H7 (cell line): ENCODE measurements around the gene FAAP20. TPM values are rescaled to one million over a fixed set of nuclear protein-coding genes. Genes with fewer than 3 reads are reported as not detected.

Source experiments
- DNase-seq: peaks from one replicate; pipeline ENCODE4 v3.0.0; 2012
- H3K27me3 ChIP-seq: 2 replicates; pipeline ENCODE4 v1.6.0; 2011; ENCODE audit warnings: mild to moderate bottlenecking, low read length; ENCODE audit not compliant: control insufficient read depth, insufficient read depth
- H3K36me3 ChIP-seq: replicated peaks from 2 replicates; pipeline ENCODE4 v1.5.1; 2011; ENCODE audit warnings: low read length; ENCODE audit not compliant: control insufficient read depth, insufficient read depth
- H3K4me3 ChIP-seq: 2 replicates; pipeline ENCODE4 v1.5.1; 2011; ENCODE audit warnings: low read depth, mild to moderate bottlenecking, control low read depth, low read length, moderate library complexity; ENCODE audit not compliant: insufficient read depth
- total RNA-seq: library from RNA; depleted of rRNA; stranded (reverse); fragments of >200 nt; shearing (Covaris generic); gene quantifications from 2 replicates; pipeline ENCODE4 v1.2.3, GENCODE V29; 2014

Gene FAAP20
- total RNA-seq, 1 experiment from 2014 or later = 69.9 TPM

DNA sequence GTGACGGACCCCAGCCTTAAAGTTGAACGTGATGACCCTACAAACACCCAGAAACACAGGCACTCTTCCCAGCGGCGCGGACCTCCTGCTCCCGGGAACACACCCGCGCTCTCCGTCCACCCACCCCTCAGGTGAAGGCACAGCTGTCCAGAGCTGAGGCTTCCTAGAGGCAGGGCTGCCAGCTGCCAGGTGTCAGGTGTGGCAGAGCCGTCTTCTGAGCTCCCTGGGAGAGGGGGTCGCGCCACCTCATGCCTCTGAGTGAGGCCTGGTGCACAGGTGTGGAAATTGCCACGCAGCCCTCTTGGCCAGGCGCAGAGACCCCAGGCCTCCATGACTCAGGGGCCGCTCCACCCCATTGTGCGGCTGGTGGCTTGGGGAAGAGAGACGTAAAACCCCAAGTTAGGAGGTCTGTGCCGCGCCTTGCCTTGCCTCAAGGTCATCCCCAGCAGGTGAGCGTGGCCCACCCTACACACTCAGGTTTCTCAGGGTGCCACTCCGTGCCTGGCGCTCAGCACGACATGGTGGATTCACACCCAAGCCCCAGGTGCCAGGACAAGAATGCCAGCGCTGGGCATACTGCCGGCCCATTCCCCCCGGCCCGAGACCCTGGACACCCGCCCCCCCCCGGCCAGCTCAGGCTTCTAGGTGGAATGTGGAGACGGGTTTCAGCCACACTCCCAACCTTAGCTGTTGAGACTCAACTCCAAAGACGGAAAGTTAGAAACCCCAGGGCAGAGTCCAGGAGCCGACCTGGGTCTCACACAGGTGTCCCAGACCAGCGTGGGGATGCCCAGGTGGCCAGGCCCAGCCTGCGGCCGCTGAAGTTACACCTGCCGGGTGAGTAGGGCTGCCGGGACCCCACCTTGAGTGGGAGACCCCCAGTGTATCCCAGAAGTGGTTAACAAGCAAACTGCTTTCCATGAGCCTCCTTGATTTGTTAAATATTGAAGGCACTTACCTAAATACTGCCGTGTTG is 8.4 kb downstream of the FAAP20 start:
- no peak for DNase-seq
- no peak overlapping the region for H3K4me3 ChIP-seq
- H3K36me3 ChIP-seq = no peaks in the 10 kb centered on the region; the same call in 1 of the 2 replicates
- no peaks in the 10 kb centered on the region for H3K27me3 ChIP-seq

DNA sequence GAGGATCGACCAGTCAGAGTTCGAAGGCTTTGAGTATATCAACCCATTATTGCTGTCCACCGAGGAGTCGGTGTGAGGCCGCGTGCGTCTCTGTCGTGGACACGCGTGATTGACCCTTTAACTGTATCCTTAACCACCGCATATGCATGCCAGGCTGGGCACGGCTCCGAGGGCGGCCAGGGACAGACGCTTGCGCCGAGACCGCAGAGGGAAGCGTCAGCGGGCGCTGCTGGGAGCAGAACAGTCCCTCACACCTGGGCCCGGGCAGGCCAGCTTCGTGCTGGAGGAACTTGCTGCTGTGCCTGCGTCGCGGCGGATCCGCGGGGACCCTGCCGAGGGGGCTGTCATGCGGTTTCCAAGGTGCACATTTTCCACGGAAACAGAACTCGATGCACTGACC is 9.6 kb downstream of the FAAP20 start:
- peaks cover 1% of the 10 kb centered on the region for H3K36me3 ChIP-seq
- no peak overlapping the region for H3K4me3 ChIP-seq
- no peak for DNase-seq
- H3K27me3 ChIP-seq = no peaks in the 10 kb centered on the region

DNA sequence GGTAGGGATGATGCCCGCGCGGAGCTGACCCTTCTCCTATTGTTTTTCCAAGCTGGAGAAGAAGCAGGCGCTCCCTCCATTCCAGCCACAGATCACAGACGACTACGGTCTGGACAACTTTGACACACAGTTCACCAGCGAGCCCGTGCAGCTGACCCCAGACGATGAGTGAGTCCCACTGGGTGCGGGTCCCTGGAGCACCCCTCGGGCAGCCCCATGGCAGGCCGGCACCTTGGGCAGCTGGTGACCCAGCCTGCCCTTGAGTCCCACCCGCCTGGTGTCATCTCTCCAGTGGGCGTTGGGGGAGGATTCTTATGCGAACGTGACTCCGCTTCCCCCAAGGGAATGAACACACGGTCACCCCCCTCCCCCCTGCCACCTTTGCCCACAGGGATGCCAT is 10.0 kb downstream of the FAAP20 start:
- peaks cover 1% of the 10 kb centered on the region for H3K36me3 ChIP-seq
- H3K27me3 ChIP-seq = no peaks in the 10 kb centered on the region
- no peak for DNase-seq
- no peak overlapping the region for H3K4me3 ChIP-seq

DNA sequence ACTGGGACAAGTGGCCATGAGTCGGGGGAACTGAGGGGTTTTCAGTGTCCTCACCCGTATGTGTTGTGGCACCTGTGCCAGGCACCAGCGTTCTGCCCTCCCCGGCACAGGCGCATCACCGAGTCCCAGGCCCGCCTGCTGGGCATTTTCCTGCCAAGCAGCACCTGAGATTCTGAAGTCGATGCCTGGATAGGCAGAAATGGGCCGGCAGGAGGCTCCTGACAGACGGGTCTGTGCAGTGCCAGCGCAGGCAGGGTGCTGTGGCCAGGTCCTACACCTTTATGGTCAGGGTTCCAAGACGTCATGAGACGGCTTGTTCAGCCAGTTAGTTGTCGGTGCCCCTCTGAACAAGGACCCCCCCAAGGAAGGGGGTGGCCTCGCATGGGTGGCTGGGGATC is 10.6 kb downstream of the FAAP20 start:
- no peak for DNase-seq
- no peaks in the 10 kb centered on the region for H3K27me3 ChIP-seq
- peaks cover 1% of the 10 kb centered on the region for H3K36me3 ChIP-seq
- no peak overlapping the region for H3K4me3 ChIP-seq

DNA sequence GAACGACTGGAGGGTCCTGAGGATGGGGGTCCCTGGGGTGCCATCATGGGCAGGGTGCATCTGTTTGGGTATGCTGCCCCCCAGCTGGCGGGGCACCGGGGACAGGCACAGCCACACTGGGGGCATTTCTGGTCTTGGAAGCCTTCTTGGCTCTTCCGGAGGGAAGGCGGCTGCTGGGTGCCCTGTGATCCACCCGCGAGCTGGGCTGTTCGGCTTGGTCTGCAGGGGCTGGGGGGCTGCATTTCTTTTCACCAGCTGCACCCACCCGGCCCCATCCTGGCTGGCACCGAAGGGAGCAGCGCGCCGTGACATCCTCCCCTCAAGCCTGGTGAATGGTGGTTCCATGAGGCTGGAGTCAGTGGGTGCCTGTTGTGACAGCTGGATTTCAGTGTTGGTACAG is 12.2 kb downstream of the FAAP20 start:
- no peak for DNase-seq
- Histone ChIP-seq H3K27me3 (no peaks in the 10 kb centered on the region), H3K4me3 (no peak overlapping the region), H3K36me3 (peaks cover 4% of the 10 kb centered on the region)

DNA sequence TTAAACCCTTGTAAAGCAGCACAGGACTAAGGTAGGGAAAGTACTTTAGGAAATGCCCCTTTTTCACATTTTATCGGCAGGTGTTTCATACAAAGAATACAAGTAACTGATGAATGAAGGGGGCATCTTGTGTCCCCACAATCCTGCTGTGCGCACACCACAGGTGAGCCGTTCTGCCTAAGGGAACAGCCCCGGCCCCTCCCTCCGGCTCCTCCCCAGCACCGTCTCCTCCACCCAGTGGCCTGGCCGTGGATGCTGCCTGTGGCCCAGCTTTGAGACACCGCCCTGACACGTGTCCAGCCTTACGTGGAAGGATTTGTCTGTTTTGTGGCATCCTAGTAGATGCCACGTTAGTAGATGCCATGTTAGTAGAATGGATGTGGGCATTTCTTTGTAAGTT is 12.8 kb downstream of the FAAP20 start:
- Histone ChIP-seq H3K36me3 (peaks cover 4% of the 10 kb centered on the region), H3K4me3 (no peak overlapping the region), H3K27me3 (no peaks in the 10 kb centered on the region)
- no peak for DNase-seq

DNA sequence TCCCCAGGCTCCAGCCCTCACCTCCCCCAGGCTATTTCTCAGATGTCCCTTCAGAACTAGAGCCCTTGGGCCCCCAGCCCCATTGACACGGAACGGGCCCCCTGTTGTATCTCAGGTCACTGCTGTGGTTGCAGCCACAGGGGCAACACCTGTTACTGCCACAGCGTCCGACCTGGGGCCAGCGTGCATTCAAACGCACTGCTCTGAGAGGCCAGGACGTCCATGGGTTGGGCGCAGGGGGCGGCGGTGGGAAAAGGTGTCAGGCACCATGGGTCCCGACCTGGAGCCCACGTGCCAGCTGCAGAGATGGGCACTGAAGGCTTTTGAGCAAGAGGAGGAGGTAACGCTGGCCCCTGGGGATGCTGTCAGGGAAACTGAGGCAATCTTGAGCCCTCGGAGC is 13.3 kb downstream of the FAAP20 start:
- Histone ChIP-seq H3K4me3 (no peak overlapping the region), H3K36me3 (peaks cover 4% of the 10 kb centered on the region), H3K27me3 (no peaks in the 10 kb centered on the region)
- no peak for DNase-seq

DNA sequence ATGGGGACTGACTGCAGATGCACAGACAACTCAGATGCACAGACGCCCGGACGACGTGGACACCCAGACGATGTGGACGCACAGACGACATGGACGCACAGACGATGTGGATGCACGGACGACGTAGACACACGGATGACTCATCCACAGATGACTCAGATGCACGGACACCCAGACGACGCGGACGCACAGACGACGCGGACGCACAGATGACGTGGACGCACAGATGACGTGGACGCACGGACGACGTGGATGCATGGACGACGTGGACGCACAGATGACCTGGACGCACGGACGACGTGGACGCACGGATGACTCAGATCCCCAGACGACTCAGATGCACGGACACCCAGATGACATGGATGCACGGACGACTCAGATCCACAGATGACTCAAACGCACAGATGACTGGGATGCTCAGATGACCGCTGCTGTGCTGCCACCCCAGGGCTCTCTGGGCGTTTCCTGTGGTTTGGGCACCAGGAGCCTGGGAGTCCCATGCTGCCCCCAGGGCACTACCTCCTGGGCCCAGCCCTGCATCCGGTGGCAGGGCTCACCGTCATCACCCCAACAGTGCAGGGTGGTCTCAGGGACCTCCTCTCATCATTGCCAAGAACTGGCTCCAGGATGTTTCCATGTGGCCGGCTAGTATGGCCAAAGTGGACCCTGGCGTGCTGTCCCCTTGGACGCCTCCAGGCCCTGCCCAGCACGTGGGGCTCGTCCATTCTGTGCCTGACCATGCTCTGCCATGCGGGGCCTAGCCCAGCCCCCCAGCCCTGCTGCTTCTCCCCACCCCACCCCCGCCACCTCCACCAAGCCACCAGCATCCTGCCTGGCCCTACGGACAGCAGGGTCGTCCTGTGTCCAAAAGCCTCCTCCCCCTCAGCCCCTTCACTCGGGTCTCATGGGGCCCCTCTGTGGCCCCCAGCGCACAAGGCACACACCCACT is 14.0 kb downstream of the FAAP20 start:
- H3K4me3 ChIP-seq = no peak overlapping the region
- H3K27me3 ChIP-seq = no peaks in the 10 kb centered on the region
- DNase-seq = no peak
- peaks cover 4% of the 10 kb centered on the region for H3K36me3 ChIP-seq

DNA sequence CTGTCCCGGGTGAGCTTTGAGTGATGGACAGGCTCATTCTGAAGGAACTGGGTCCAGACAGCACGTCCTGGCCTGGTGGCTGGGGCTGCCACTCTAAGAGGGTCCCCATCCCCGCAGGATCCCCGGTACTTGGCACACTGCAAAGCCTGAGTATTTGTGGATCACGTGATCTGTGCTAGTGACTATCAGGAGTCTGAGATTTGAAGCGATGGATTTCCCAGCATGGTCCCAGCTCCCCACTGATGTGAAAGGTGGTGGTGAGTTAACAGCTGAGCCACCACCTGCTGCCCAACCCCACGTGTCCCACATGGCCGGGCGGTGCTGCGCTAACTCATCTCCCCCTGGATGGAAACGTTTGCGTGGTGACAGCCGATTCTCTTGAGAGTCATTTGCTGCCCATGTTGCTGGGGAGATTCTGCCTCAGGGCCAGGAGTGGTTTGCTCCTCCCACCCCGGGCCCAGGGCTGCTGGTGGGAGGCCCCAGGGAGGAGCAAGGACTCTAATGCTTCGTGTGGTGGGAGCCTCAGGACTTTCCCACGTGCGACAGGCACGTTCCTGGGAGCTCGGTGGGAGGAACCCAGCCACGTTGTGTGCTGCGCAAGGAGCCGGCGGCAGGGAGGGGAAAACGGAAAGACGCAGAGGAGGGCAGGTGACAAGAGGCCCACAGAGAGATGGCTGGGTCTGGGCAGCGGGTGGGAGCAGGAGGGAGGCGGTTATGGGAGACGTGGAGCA is 15.1 kb downstream of the FAAP20 start:
- no peak overlapping the region for H3K4me3 ChIP-seq

DNA sequence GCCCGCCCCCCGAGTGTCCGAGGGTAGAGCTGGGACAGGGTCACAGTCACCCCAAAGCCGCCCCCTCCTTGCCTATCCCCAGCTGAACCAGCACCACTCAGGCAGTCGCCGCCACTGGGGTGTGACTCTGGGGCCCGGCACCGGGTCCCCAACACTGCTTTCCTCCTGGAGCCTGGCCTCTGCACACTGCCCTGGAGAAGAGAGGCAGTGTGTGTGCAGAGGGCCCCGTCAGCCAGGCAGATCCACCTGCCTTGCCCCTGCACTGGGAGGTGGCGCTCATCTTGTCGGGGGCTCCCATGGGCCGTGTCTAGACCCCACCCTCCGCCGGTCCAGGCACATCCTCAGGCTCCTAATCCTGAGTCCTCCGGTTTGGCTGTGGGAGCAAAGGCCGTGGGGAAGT is 15.7 kb downstream of the FAAP20 start:
- no peak for DNase-seq
- no peak overlapping the region for H3K4me3 ChIP-seq
- peaks cover 4% of the 10 kb centered on the region for H3K36me3 ChIP-seq
- no peaks in the 10 kb centered on the region for H3K27me3 ChIP-seq

More for the DNA sequence above, 15.1 kb downstream of the FAAP20 start:
- Histone ChIP-seq H3K36me3 (peaks cover 4% of the 10 kb centered on the region), H3K27me3 (no peaks in the 10 kb centered on the region)
- peak; percentile 65 for DNase-seq

DNA sequence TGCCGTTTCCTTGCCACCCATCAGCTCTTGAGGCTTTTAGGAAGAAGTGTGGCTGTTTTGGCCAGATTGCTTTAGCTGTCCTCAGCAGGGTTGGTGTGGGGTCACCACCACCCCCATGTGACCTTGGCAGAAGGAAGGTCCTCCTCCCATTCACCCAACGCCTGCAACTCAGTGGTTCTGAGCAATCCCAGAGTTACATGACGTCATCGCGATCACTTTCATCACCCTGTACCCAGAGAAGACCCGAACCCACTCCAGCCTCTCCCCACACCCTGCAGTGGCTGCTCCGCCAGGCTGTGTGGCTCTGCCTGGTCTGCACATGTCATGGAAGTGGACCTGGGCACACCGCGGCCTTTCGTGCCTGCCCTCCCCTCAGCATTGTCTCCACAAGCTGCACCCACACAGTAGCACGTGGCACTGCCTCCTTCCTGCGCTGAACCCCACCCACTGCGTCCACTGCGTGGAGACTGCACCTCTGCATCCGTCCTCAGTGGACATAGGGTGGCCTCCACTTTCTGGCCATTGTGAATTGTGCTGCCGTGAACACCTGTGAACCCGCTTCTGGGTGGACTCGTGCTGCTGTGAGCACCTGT is 16.5 kb downstream of the FAAP20 start:
- Histone ChIP-seq H3K27me3 (no peaks in the 10 kb centered on the region), H3K4me3 (no peak overlapping the region), H3K36me3 (peaks cover 4% of the 10 kb centered on the region)
- no peak for DNase-seq

DNA sequence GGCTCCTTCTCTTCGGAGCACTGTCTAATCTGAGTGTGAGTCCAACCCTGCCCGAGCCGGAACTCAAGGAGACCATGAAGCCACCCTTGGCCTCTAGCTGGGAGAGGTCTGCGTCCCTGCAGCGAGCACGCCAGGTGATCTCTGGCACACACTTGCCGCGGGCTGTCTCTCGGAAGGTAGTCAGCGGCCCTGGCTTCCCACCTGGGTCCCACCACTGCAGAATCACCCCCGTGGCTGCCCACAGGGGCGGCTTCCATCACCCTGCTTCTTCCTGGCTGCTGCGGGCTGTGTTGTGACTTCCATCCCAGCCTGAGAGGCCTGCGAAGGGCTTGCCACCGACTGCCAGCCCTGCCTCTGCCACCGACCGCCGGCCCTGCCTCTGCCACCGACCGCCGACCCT is 17.0 kb downstream of the FAAP20 start:
- H3K4me3 ChIP-seq = no peak overlapping the region
- peaks cover 4% of the 10 kb centered on the region for H3K36me3 ChIP-seq
- DNase-seq = no peak
- H3K27me3 ChIP-seq = no peaks in the 10 kb centered on the region

DNA sequence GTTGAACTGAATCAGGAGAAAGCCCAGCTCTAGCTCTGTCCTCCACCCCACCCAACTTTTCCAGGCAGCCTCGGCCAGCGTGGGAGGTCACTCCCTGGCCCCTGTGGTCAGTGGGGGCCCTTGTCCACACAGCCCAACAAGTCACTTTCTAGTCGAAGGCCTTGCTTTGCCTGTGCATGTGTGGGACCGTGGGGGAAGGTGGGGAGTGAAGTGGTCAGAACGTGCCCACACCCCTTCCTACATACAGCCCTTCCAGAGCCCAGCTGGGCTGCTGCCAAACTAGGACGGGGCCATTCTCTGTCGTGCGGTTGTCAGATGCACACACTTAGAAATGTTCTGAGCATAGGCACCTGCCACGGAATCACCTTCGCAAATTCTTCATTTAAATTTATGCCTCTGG is 18.0 kb downstream of the FAAP20 start:
- Histone ChIP-seq H3K36me3 (peaks cover 4% of the 10 kb centered on the region), H3K27me3 (no peaks in the 10 kb centered on the region), H3K4me3 (no peak overlapping the region)
- no peak for DNase-seq
